Neutrophil (primary cell): ENCODE measurements around the gene RNF182.
"Not testable (repeated sequence)": the region's sequence is repeated elsewhere in the genome, so short reads cannot be mapped to it uniquely, and the experiment has no call there.

Source experiments
- H3K27ac ChIP-seq: fragments of 200-600 bp; sonication (generic); 2 replicates; pipeline ENCODE4 v1.5.1; 2016; ENCODE audit warnings: mild to moderate bottlenecking, moderate library complexity
- H3K27me3 ChIP-seq: fragments of 200-600 bp; sonication (generic); 2 replicates; pipeline ENCODE4 v1.6.0; 2016; ENCODE audit warnings: mild to moderate bottlenecking
- H3K36me3 ChIP-seq: fragments of 200-600 bp; sonication (generic); 2 replicates; pipeline ENCODE4 v1.5.1; 2017
- H3K4me1 ChIP-seq, 2 experiments: fragments of 200-600 bp in 1 of 2; sonication (generic) in 1 of 2; 1 replicate in 1 of 2; 2 replicates in 1 of 2; pipeline versions ENCODE4 v1.5.1 to v1.6.1; 2013 to 2016; ENCODE audit warnings: low read depth in 1 of 2, low read length in 1 of 2, mild to moderate bottlenecking in 1 of 2, moderate library complexity in 1 of 2; ENCODE audit not compliant: control insufficient read depth in 1 of 2, insufficient read depth in 1 of 2
- H3K4me3 ChIP-seq, 2 experiments: fragments of 200-600 bp in 1 of 2; sonication (generic) in 1 of 2; 1 replicate in 1 of 2; 2 replicates in 1 of 2; pipeline ENCODE4 v1.5.1; 2013 to 2016; ENCODE audit warnings: low read depth in 1 of 2, low read length in 1 of 2, mild to moderate bottlenecking in 1 of 2, moderate library complexity in 1 of 2
- H3K9me3 ChIP-seq: fragments of 200-600 bp; sonication (generic); 2 replicates; pipeline ENCODE4 v1.5.1; 2016
- CTCF ChIP-seq: fragments of 200-600 bp; sonication (generic); IDR thresholded peaks from 2 replicates; pipeline ENCODE4 v1.5.1; 2016; ENCODE audit warnings: antibody characterized with exemption

RNF182 gene

GRCh38 chr6:13934721-13935120, 10.0 kb downstream of the RNF182 start:
- H3K9me3 ChIP-seq, result no peaks in the 10 kb centered on the region
- no peaks in the 10 kb centered on the region for H3K4me1 ChIP-seq
- H3K4me3 ChIP-seq, result no peak overlapping the region
- H3K27ac ChIP-seq, result no peak overlapping the region
- no peak for TF ChIP-seq CTCF
- no peaks in the 10 kb centered on the region for H3K36me3 ChIP-seq
- H3K27me3 ChIP-seq, result peaks cover 32% of the 10 kb centered on the region

- no peak for TF ChIP-seq CTCF
- no peaks in the 10 kb centered on the region for H3K9me3 ChIP-seq
- H3K27me3 ChIP-seq, result peaks cover 33% of the 10 kb centered on the region
- no peak overlapping the region for H3K27ac ChIP-seq
- no peaks in the 10 kb centered on the region for H3K4me1 ChIP-seq
- H3K36me3 ChIP-seq, result no peaks in the 10 kb centered on the region
- no peak overlapping the region for H3K4me3 ChIP-seq
These were observed 10.6 kb downstream of the RNF182 start for GRCh38 chr6:13935190-13935880.

GRCh38 chr6:13935881-13936261, 11.1 kb downstream of the RNF182 start:
- not testable (repeated sequence) for H3K27ac ChIP-seq, H3K9me3 ChIP-seq, H3K4me3 ChIP-seq, H3K36me3 ChIP-seq, H3K4me1 ChIP-seq
- H3K27me3 ChIP-seq, result peaks cover 28% of the 10 kb centered on the region

GRCh38 chr6:13941902-13942301, 17.1 kb downstream of the RNF182 start:
- TF ChIP-seq CTCF, result no peak
- H3K4me3 ChIP-seq, result no peak overlapping the region
- H3K9me3 ChIP-seq, result no peaks in the 10 kb centered on the region
- H3K36me3 ChIP-seq, result no peaks in the 10 kb centered on the region
- H3K27ac ChIP-seq, result no peak overlapping the region
- peaks cover 10% of the 10 kb centered on the region for H3K27me3 ChIP-seq
- no peaks in the 10 kb centered on the region for H3K4me1 ChIP-seq

GRCh38 chr6:13943943-13944342, 19.2 kb downstream of the RNF182 start:
- no peak for TF ChIP-seq CTCF
- Histone ChIP-seq H3K9me3 (peaks cover 7% of the 10 kb centered on the region), H3K36me3 (no peaks in the 10 kb centered on the region), H3K27me3 (peaks cover 10% of the 10 kb centered on the region), H3K27ac (no peak overlapping the region), H3K4me1 (no peaks in the 10 kb centered on the region), H3K4me3 (no peak overlapping the region)

GRCh38 chr6:13946506-13946905, 21.8 kb downstream of the RNF182 start:
- no peaks in the 10 kb centered on the region for H3K27me3 ChIP-seq
- H3K36me3 ChIP-seq, result no peaks in the 10 kb centered on the region
- H3K27ac ChIP-seq, result no peak overlapping the region
- no peaks in the 10 kb centered on the region for H3K4me1 ChIP-seq
- H3K4me3 ChIP-seq, result no peak overlapping the region
- no peak for TF ChIP-seq CTCF
- peaks cover 7% of the 10 kb centered on the region for H3K9me3 ChIP-seq
